Measurements from ENCODE around the gene GDF15.

GRCh38 chr19:18373407-18373891, 12.5 kb upstream of the GDF15 start:
- no peak for TF ChIP-seq CTCF (conservative IDR thresholded peaks at IDR 0.05; ENCODE audit: low read length)
- TF ChIP-seq EZH2phosphoT487 (IDR thresholded peaks at IDR 0.05; ENCODE audit: borderline replicate concordance): no peak

Measured in Loucy (cell line).